Keratinocyte (primary cell): ENCODE results near the gene CCDC192. TPM values are rescaled to one million over a fixed set of nuclear protein-coding genes. Genes with fewer than 3 reads are reported as not detected.

Experiments used
- DNase-seq: peaks from one replicate; pipeline ENCODE4 v3.0.0-alpha.2; 2011; ENCODE audit warnings: low read depth, missing footprints, low spot score
- FAIRE-seq: peaks from 2 replicates; lab custom pipeline; 2011; peaks lifted over from hg19 to GRCh38; lab: Jason Lieb, UNC
- H2AFZ ChIP-seq: 2 replicates; pipeline ENCODE4 v1.6.0; 2012; ENCODE audit warnings: low read length, control low read depth, inconsistent platforms; ENCODE audit not compliant: control insufficient read depth
- H3K27ac ChIP-seq: 2 replicates; pipeline ENCODE4 v1.5.1; 2011; ENCODE audit warnings: low read length; ENCODE audit not compliant: control insufficient read depth, insufficient read depth
- H3K27me3 ChIP-seq: 3 replicates; pipeline ENCODE4 v1.6.0; 2011; ENCODE audit warnings: low read length; ENCODE audit not compliant: control insufficient read depth, insufficient read depth; ENCODE audit errors: extremely low read depth
- H3K36me3 ChIP-seq, 2 experiments: 2 replicates in 1 of 2; 3 replicates in 1 of 2; pipeline ENCODE4 v1.5.1; 2011; ENCODE audit warnings: low read length in 2 of 2, mild to moderate bottlenecking in 1 of 2; ENCODE audit not compliant: control insufficient read depth in 2 of 2, insufficient read depth in 2 of 2; ENCODE audit errors: extremely low read depth in 1 of 2
- H3K4me1 ChIP-seq: 3 replicates; pipeline ENCODE4 v1.5.1; 2011; ENCODE audit warnings: low read length; ENCODE audit not compliant: control insufficient read depth, insufficient read depth; ENCODE audit errors: extremely low read depth
- H3K4me2 ChIP-seq: 3 replicates; pipeline ENCODE4 v1.6.0; 2011; ENCODE audit warnings: low read depth, low read length; ENCODE audit not compliant: control insufficient read depth, insufficient read depth; ENCODE audit errors: extremely low read depth
- H3K4me3 ChIP-seq, 3 experiments: fragments of 200-600 bp in 1 of 3; sonication (generic) in 1 of 3; 2 replicates in 2 of 3; 3 replicates in 1 of 3; pipeline ENCODE4 v1.5.1; 2011 to 2016; ENCODE audit warnings: low read length in 3 of 3, mild to moderate bottlenecking in 3 of 3, control low read depth in 2 of 3, inconsistent platforms in 1 of 3, low read depth in 1 of 3, mixed read lengths in 1 of 3, mixed run types in 1 of 3, moderate library complexity in 1 of 3; ENCODE audit not compliant: control insufficient read depth in 2 of 3, insufficient read depth in 2 of 3; ENCODE audit errors: extremely low read depth in 1 of 3
- H3K79me2 ChIP-seq: 2 replicates; pipeline ENCODE4 v1.6.0; 2012; ENCODE audit warnings: low read length; ENCODE audit not compliant: control insufficient read depth, insufficient read depth
- H3K9ac ChIP-seq: 3 replicates; pipeline ENCODE4 v1.6.0; 2011; ENCODE audit warnings: low read length; ENCODE audit not compliant: control insufficient read depth, insufficient read depth; ENCODE audit errors: extremely low read depth
- H3K9me1 ChIP-seq: 3 replicates; pipeline ENCODE4 v1.6.0; 2011; ENCODE audit warnings: low read length; ENCODE audit not compliant: control insufficient read depth, insufficient read depth; ENCODE audit errors: extremely low read depth
- H3K9me3 ChIP-seq: 2 replicates; pipeline ENCODE4 v1.5.1; 2012; ENCODE audit warnings: low read depth, low read length; ENCODE audit not compliant: control insufficient read depth
- H4K20me1 ChIP-seq: 3 replicates; pipeline ENCODE4 v1.6.0; 2011; ENCODE audit warnings: low read length; ENCODE audit not compliant: control insufficient read depth, insufficient read depth; ENCODE audit errors: extremely low read depth
- EZH2 ChIP-seq: IDR thresholded peaks from one replicate; pipeline ENCODE4 v1.6.1; 2012; ENCODE audit warnings: inconsistent platforms, mild to moderate bottlenecking, low read length, moderate library complexity
- dilution Hi-C: fragments of 300-500 bp; cut with MboI; formaldehyde crosslinking; loops from one replicate; pipeline ENCODE4 v1.7.0; 2020; ENCODE audit warnings: low sequenced_read_pairs; ENCODE audit not compliant: extremely low pct_ligation_motif_present
- polyA plus RNA-seq, 5 experiments: library from polyadenylated mRNA; depleted of rRNA in 3 of 5; stranded (reverse) in 3 of 5; stranded (forward) in 1 of 5; unstranded in 1 of 5; fragments of >200 nt; gene quantifications; 1 replicate in 1 of 5; 2 replicates in 3 of 5; 3 replicates in 1 of 5; pipeline versions ENCODE4 v1.2.1 to v1.2.3, GENCODE V29; 2011 to 2012; ENCODE audit warnings: missing spikeins in 2 of 5, low read depth in 1 of 5, low replicate concordance in 1 of 5
- TF ChIP-seq, protein P1 (sequence below), 3 experiments: IDR thresholded peaks in 1 of 3; conservative IDR thresholded peaks in 1 of 3; optimal IDR thresholded peaks in 1 of 3; 2 replicates in 2 of 3; 3 replicates in 1 of 3; pipeline versions ENCODE3 to v1.5.1; 2011; ENCODE audit warnings: low read length in 3 of 3, mild to moderate bottlenecking in 3 of 3, moderate library complexity in 2 of 3, control low read depth in 1 of 3, inconsistent platforms in 1 of 3; ENCODE audit not compliant: insufficient read depth in 2 of 3; ENCODE audit errors: extremely low read depth in 1 of 3

The CCDC192 gene
- polyA plus RNA-seq, 1 donor (not counting 4 experiments of a cell fraction or from before 2014, with no cell fraction given): not detected

DNA sequence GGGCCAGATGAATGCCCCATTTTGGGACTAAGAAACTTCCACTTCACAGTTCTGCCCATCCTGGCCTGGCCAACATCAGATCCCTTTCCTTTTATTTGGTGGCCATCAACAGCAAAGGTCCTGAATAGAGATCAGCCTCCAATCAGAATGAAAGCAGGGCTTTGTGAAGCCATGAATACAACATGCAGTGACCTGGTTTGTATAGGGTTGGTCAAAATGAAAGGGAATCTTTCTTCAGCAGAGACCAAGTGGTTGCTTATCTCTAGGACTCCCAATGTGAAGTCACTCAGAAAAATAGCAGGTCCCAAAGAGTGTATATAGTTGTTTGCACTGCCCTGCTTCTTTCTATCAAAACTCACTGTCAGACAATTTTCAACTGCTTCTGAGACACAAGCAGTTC lies 266.5 kb downstream of the CCDC192 start:
- FAIRE-seq: no peak
- no peaks in the 10 kb centered on the region for H3K9me3 ChIP-seq

DNA sequence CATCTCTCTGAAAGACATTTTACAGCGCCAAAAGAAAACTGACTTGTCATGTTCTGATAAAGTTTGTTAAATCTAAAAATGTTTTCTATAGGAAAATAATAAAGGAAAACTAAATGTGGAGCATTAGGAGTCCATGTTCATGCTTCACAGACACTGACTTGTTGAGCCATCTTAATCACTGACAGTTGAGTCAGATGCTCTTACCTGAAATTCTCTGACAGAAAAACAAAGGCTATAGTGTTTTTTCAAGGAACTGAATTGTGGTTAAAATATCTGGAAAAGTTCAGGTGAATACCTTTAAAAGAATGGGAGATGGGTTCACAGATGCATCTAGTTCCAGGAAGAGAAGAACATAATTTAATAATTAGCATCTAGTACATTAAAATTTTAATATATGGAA lies 266.9 kb downstream of the CCDC192 start:
- no peak for TF ChIP-seq EZH2
- TF ChIP-seq, protein P1, sequence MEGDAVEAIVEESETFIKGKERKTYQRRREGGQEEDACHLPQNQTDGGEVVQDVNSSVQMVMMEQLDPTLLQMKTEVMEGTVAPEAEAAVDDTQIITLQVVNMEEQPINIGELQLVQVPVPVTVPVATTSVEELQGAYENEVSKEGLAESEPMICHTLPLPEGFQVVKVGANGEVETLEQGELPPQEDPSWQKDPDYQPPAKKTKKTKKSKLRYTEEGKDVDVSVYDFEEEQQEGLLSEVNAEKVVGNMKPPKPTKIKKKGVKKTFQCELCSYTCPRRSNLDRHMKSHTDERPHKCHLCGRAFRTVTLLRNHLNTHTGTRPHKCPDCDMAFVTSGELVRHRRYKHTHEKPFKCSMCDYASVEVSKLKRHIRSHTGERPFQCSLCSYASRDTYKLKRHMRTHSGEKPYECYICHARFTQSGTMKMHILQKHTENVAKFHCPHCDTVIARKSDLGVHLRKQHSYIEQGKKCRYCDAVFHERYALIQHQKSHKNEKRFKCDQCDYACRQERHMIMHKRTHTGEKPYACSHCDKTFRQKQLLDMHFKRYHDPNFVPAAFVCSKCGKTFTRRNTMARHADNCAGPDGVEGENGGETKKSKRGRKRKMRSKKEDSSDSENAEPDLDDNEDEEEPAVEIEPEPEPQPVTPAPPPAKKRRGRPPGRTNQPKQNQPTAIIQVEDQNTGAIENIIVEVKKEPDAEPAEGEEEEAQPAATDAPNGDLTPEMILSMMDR (optimal IDR thresholded peaks at IDR 0.05 in 1 of 3, IDR thresholded peaks at IDR 0.05 in 1 of 3, conservative IDR thresholded peaks at IDR 0.05 in 1 of 3; ENCODE audit: extremely low read depth in 1 of 3, insufficient read depth in 2 of 3, low read length in 3 of 3): no peak

More for the DNA sequence above, 266.5 kb downstream of the CCDC192 start:
- Histone ChIP-seq H3K36me3 (peaks cover 0 to 2% of the 10 kb centered on the region in 2 experiments), H3K79me2 (no peaks in the 10 kb centered on the region), H3K4me3 (no peak overlapping the region), H3K4me2 (no peak overlapping the region), H3K27me3 (no peaks in the 10 kb centered on the region), H3K9me1 (no peaks in the 10 kb centered on the region), H3K27ac (peak overlapping the region; percentile 3), H3K9ac (no peak overlapping the region), H4K20me1 (no peaks in the 10 kb centered on the region), H3K4me1 (peaks cover 24% of the 10 kb centered on the region), H2AFZ (no peak overlapping the region)
- no peak for DNase-seq
- no peak for TF ChIP-seq EZH2
- TF ChIP-seq, protein P1 (optimal IDR thresholded peaks at IDR 0.05 in 1 of 3, IDR thresholded peaks at IDR 0.05 in 1 of 3, conservative IDR thresholded peaks at IDR 0.05 in 1 of 3; ENCODE audit: extremely low read depth in 1 of 3, insufficient read depth in 2 of 3, low read length in 3 of 3): no peak
- dilution Hi-C loops: no loop called here

More for the DNA sequence above, 266.9 kb downstream of the CCDC192 start:
- no peaks in the 10 kb centered on the region for H3K9me1 ChIP-seq
- dilution Hi-C loops: no loop called here
- no peaks in the 10 kb centered on the region for H3K79me2 ChIP-seq
- H4K20me1 ChIP-seq: no peaks in the 10 kb centered on the region
- H3K9ac ChIP-seq: no peak overlapping the region
- no peaks in the 10 kb centered on the region for H3K9me3 ChIP-seq
- FAIRE-seq: peak; percentile 60
- H3K27ac ChIP-seq: no peak overlapping the region
- peaks cover 0 to 2% of the 10 kb centered on the region in 2 experiments for H3K36me3 ChIP-seq
- no peaks in the 10 kb centered on the region for H3K27me3 ChIP-seq
- DNase-seq: no peak
- H3K4me3 ChIP-seq: no peak overlapping the region
- peaks cover 24% of the 10 kb centered on the region for H3K4me1 ChIP-seq
- H3K4me2 ChIP-seq: no peak overlapping the region
- no peak overlapping the region for H2AFZ ChIP-seq
